K562 (cell line): Measurements from ENCODE around the gene ZNF438. TPM values are rescaled to one million over a fixed set of nuclear protein-coding genes. Genes with fewer than 3 reads are reported as not detected.

Experiments
- ATAC-seq: fragments of 200-7000 bp; cut with Tn5 transposase; 3 replicates; pipeline ENCODE4 v1.9.1; 2020; ENCODE audit warnings: moderate library complexity
- BruUV-seq: library from RNA; stranded (reverse); fragments of 400-500 nt; replicated peaks from 2 replicates; lab custom pipeline; 2021; lab: Mats Ljungman, UMichigan
- CTCF ChIA-PET: fragments of 300-600 bp; formaldehyde crosslinking; extraction: SDS; loops from one replicate; lab custom pipeline; 2021; ENCODE audit warnings: low intra/inter-chr PET ratio; lab: Yijun Ruan, JAX
- POLR2A ChIA-PET: fragments of 300-600, 350-650 bp; sonication (Branson Sonifier 250); formaldehyde crosslinking; extraction: SDS; loops from one replicate; lab custom pipeline; 2021; ENCODE audit warnings: antibody characterized with exemption, inconsistent platforms; lab: Yijun Ruan, JAX
- DNase-seq, 4 experiments: peaks; one replicate each; pipeline versions ENCODE4 v3.0.0 to v3.0.0-alpha.2; 2011 to 2018; ENCODE audit warnings: low spot score in 3 of 4, mixed read lengths in 3 of 4; ENCODE audit errors: extremely low read depth in 1 of 4
- FAIRE-seq: peaks from 2 replicates; lab custom pipeline; 2011; peaks lifted over from hg19 to GRCh38; lab: Jason Lieb, UNC
- H2AFZ ChIP-seq: 2 replicates; pipeline ENCODE4 v1.6.0; 2011; ENCODE audit warnings: low read depth, low read length, control low read depth, inconsistent platforms
- H3K27ac ChIP-seq: fragments of 200-600 bp; 3 replicates; pipeline ENCODE4 v1.8.0; 2011; ENCODE audit warnings: low read depth, mild to moderate bottlenecking, control low read depth, inconsistent platforms, low read length, moderate library complexity, mixed read lengths; ENCODE audit errors: extremely low read depth
- H3K27me3 ChIP-seq, 2 experiments: fragments of 300-600 bp in 1 of 2; 2 replicates in 1 of 2; 3 replicates in 1 of 2; pipeline versions ENCODE4 v1.6.0 to v1.8.0; 2011; ENCODE audit warnings: inconsistent platforms in 2 of 2, low read length in 2 of 2, mild to moderate bottlenecking in 1 of 2, mixed read lengths in 1 of 2, moderate library complexity in 1 of 2; ENCODE audit not compliant: control insufficient read depth in 2 of 2, insufficient read depth in 2 of 2
- H3K36me3 ChIP-seq: fragments of 300-600 bp; 3 replicates; pipeline ENCODE4 v1.8.0; 2011; ENCODE audit warnings: mild to moderate bottlenecking, low read length, inconsistent platforms; ENCODE audit not compliant: control insufficient read depth, insufficient read depth
- H3K4me1 ChIP-seq, 2 experiments: fragments of 200-600 bp in 1 of 2; replicated peaks in 1 of 2; 2 replicates in 1 of 2; 3 replicates in 1 of 2; pipeline versions ENCODE4 v1.5.1 to v1.8.0; 2011; ENCODE audit warnings: inconsistent platforms in 2 of 2, low read length in 2 of 2, mild to moderate bottlenecking in 1 of 2, mixed read lengths in 1 of 2, moderate library complexity in 1 of 2; ENCODE audit not compliant: control insufficient read depth in 2 of 2, insufficient read depth in 2 of 2
- H3K4me2 ChIP-seq: 2 replicates; pipeline ENCODE4 v1.6.1; 2011; ENCODE audit warnings: low read length, control low read depth, inconsistent platforms, mixed read lengths; ENCODE audit not compliant: insufficient read depth
- H3K4me3 ChIP-seq: fragments of 200-600 bp; sonication (generic), shearing (Covaris generic); 2 replicates; pipeline ENCODE4 v1.5.1; 2016; ENCODE audit warnings: control low read depth, inconsistent platforms
- H3K79me2 ChIP-seq: fragments of 200-600 bp; 3 replicates; pipeline ENCODE4 v1.8.0; 2011; ENCODE audit warnings: low read length, inconsistent platforms; ENCODE audit not compliant: control insufficient read depth, insufficient read depth
- H3K9ac ChIP-seq, 2 experiments: 2 replicates each; pipeline versions ENCODE4 v1.6.0 to v1.6.1; 2011; ENCODE audit warnings: low read depth in 2 of 2, low read length in 2 of 2, control low read depth in 1 of 2, inconsistent platforms in 1 of 2, mild to moderate bottlenecking in 1 of 2, mixed read lengths in 1 of 2; ENCODE audit not compliant: insufficient read depth in 1 of 2
- H3K9me1 ChIP-seq: one replicate; pipeline ENCODE4 v1.6.0; 2011; ENCODE audit warnings: inconsistent platforms, mild to moderate bottlenecking, low read length, moderate library complexity; ENCODE audit not compliant: control insufficient read depth, insufficient read depth
- H3K9me3 ChIP-seq: replicated peaks from 2 replicates; pipeline ENCODE4 v1.5.1; 2011; ENCODE audit warnings: low read depth, low read length, inconsistent platforms; ENCODE audit not compliant: control insufficient read depth, insufficient read depth
- H4K20me1 ChIP-seq: replicated peaks from 2 replicates; pipeline ENCODE4 v1.6.1; 2011; ENCODE audit warnings: low read length, inconsistent platforms, mixed read lengths; ENCODE audit not compliant: control insufficient read depth, insufficient read depth
- HNRNPK ChIP-seq: fragments of 200-400 bp; formaldehyde crosslinking; IDR thresholded peaks from one replicate; pipeline ENCODE4 v1.6.1; 2018; ENCODE audit warnings: mild to moderate bottlenecking, low read depth, low read length; ENCODE audit not compliant: poor library complexity, severe bottlenecking
- IRF2 ChIP-seq: sonication (generic); formaldehyde crosslinking; IDR thresholded peaks from 2 replicates; pipeline ENCODE4 v1.8.1; 2022; ENCODE audit warnings: mild to moderate bottlenecking, missing genetic modification reagents
- NFYB ChIP-seq: IDR thresholded peaks from 2 replicates; pipeline ENCODE4 v1.6.1; 2011; ENCODE audit warnings: mild to moderate bottlenecking, moderate library complexity; ENCODE audit not compliant: insufficient read length; ENCODE audit errors: extremely low read depth
- ZMIZ1 ChIP-seq, 2 experiments: fragments of 150-350 bp in 1 of 2; IDR thresholded peaks; 2 replicates each; pipeline ENCODE4 v1.6.1; 2012 to 2016; ENCODE audit warnings: low read depth in 2 of 2, low read length in 2 of 2, mild to moderate bottlenecking in 1 of 2, moderate library complexity in 1 of 2
- WGBS: fragments of 100-300 bp; shearing (Covaris generic); methylation state at CpG from one replicate; pipeline ENCODE4 v1.1.6; 2016; ENCODE audit warnings: low coverage, mixed read lengths; ENCODE audit not compliant: insufficient coverage; ENCODE audit errors: missing lambda C conversion rate; 5-methylcytosine and 5-hydroxymethylcytosine counted together
- in situ Hi-C: fragments of 300-500 bp; cut with MboI; formaldehyde crosslinking; loops from 4 replicates; pipeline ENCODE4 v1.15.0; 2018; ENCODE audit warnings: inconsistent platforms, mixed read lengths
- intact Hi-C: fragments of 100-400 bp; cut with micrococcal nuclease; formaldehyde crosslinking; loops from 2 replicates; pipeline ENCODE4 v1.14.2; 2022
- polyA plus RNA-seq, 8 experiments: library from polyadenylated mRNA; depleted of rRNA in 4 of 8; stranded (reverse) in 5 of 8; unstranded in 3 of 8; fragments of >200 nt; fragmentation: Nextera tagmentation in 2 of 8; fragmentation: Illumina TruSeq in 1 of 8; extraction: Ambion mirVana in 2 of 8; extraction: Trizol in 1 of 8; gene quantifications; 2 replicates each; pipeline versions ENCODE4 v1.2.1 to v1.2.3, GENCODE V29; 2011 to 2014; ENCODE audit warnings: inconsistent platforms in 1 of 8, missing spikeins in 1 of 8
- total RNA-seq, 7 experiments: library from RNA; depleted of rRNA in 6 of 7; stranded (reverse); fragments of >200 nt in 6 of 7; fragmentation: Illumina TruSeq in 2 of 7; extraction: Trizol in 2 of 7; gene quantifications; 2 replicates each; pipeline versions ENCODE4 v1.2.1 to v1.2.3, GENCODE V29; 2011 to 2021; ENCODE audit warnings: low replicate concordance in 1 of 7
- TF ChIP-seq, protein P1 (sequence below): sonication (generic); formaldehyde crosslinking; IDR thresholded peaks from 2 replicates; pipeline ENCODE4 v1.8.0; 2022; ENCODE audit warnings: mild to moderate bottlenecking, missing genetic modification reagents
- TF ChIP-seq, protein P2 (sequence below): sonication (generic); formaldehyde crosslinking; IDR thresholded peaks from 2 replicates; pipeline ENCODE4 v1.8.0; 2022; ENCODE audit warnings: mild to moderate bottlenecking, low read depth, missing genetic modification reagents
- TF ChIP-seq, protein P3 (sequence below): sonication (generic); formaldehyde crosslinking; IDR thresholded peaks from 2 replicates; pipeline ENCODE4 v1.8.1; 2023; ENCODE audit warnings: mild to moderate bottlenecking, missing genetic modification reagents

ZNF438 gene
- total and polyA plus RNA-seq, 9 of the 15 experiments (the other 6 are each of a cell fraction or from before 2014, with no cell fraction given), result 0.45 to 1.5 (median 0.91) TPM

GRCh38 chr10:30826679-30827078, 205.0 kb downstream of the ZNF438 start:
- H3K9me3 ChIP-seq, result peaks cover 3% of the 10 kb centered on the region
- no peak overlapping the region for H3K4me3 ChIP-seq
- ChIA-PET POLR2A (no interaction called here), CTCF (no interaction called here)
- DNase-seq, result no peak
- no peak overlapping the region for H3K27ac ChIP-seq
- in situ Hi-C loops, result no loop called here
- H3K4me1 ChIP-seq, result peaks cover 3 to 5% of the 10 kb centered on the region in 2 experiments; a peak in 4 of 5 replicates
- FAIRE-seq, result no peak
- H3K4me2 ChIP-seq, result no peak overlapping the region
- TF ChIP-seq, protein P1, sequence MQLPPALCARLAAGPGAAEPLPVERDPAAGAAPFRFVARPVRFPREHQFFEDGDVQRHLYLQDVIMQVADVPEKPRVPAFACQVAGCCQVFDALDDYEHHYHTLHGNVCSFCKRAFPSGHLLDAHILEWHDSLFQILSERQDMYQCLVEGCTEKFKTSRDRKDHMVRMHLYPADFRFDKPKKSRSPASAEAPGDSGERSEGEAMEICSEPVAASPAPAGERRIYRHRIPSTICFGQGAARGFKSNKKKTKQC (CRISPR knock-in tag), result no peak
- TF ChIP-seq ZMIZ1 (IDR thresholded peaks at IDR 0.05; ENCODE audit: low read depth in 2 of 2, low read length in 2 of 2), result no peak
- TF ChIP-seq NFYB, result no peak
- TF ChIP-seq, protein P2, sequence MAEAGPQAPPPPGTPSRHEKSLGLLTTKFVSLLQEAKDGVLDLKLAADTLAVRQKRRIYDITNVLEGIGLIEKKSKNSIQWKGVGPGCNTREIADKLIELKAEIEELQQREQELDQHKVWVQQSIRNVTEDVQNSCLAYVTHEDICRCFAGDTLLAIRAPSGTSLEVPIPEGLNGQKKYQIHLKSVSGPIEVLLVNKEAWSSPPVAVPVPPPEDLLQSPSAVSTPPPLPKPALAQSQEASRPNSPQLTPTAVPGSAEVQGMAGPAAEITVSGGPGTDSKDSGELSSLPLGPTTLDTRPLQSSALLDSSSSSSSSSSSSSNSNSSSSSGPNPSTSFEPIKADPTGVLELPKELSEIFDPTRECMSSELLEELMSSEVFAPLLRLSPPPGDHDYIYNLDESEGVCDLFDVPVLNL (CRISPR knock-in tag), result no peak
- no peak for TF ChIP-seq HNRNPK
- no peak for TF ChIP-seq IRF2
- TF ChIP-seq, protein P3, sequence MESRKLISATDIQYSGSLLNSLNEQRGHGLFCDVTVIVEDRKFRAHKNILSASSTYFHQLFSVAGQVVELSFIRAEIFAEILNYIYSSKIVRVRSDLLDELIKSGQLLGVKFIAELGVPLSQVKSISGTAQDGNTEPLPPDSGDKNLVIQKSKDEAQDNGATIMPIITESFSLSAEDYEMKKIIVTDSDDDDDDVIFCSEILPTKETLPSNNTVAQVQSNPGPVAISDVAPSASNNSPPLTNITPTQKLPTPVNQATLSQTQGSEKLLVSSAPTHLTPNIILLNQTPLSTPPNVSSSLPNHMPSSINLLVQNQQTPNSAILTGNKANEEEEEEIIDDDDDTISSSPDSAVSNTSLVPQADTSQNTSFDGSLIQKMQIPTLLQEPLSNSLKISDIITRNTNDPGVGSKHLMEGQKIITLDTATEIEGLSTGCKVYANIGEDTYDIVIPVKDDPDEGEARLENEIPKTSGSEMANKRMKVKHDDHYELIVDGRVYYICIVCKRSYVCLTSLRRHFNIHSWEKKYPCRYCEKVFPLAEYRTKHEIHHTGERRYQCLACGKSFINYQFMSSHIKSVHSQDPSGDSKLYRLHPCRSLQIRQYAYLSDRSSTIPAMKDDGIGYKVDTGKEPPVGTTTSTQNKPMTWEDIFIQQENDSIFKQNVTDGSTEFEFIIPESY (CRISPR knock-in tag), result no peak
- H4K20me1 ChIP-seq, result peaks cover 9% of the 10 kb centered on the region; the same call in 1 of the 2 replicates
- ATAC-seq, result no peak
- no peaks in the 10 kb centered on the region for H3K79me2 ChIP-seq
- no peak overlapping the region for H3K9ac ChIP-seq
- H3K36me3 ChIP-seq, result no peaks in the 10 kb centered on the region
- peaks cover 3 to 21% of the 10 kb centered on the region in 2 experiments; a peak in 3 of 5 replicates for H3K27me3 ChIP-seq
- H3K9me1 ChIP-seq, result no peaks in the 10 kb centered on the region
- intact Hi-C loops, result no loop called here
- no TSS peak for BruUV-seq
- 0% methylated on average over 4 of the region's 4 CpGs for WGBS
- H2AFZ ChIP-seq, result no peak overlapping the region
